ENCODE data around the gene TRIM39.
"Not testable (repeated sequence)": the region's sequence is repeated elsewhere in the genome, so short reads cannot be mapped to it uniquely, and the experiment has no call there.

The TRIM39 gene

DNA sequence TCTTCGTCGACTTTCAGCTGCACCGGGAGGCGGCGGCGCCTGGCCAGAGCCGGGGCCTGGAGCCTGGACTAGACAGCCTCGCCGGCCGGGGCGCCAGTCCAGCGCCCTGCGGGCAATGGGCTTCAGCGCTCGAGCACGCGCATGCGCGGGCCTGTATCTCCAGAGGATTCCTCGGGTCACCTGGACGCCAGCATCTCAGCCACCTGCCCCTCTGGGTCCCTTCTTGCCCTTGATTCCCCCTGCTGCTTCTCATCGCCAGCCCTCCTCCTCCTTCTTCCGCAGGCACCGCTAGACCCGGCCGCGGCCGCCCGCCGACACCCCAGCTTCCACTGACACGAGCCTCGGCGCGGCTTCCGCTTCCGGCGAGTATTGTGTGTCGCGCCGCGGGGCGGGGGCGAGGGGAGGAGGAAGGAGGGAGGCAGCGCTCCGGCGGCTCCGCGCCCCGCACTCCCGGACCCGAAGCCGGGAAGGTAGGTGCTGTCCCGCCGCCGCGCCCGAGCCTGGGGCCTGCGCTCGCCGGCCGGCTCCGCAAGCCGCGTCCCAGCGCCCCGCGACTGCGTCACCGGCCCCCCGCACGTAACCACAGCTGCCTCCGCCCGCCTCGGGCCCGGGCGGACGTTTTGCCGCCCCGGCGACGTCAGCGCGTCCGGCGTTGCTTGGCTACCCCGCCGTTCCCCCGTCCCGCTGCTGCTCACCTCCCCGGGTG lies at the start of gene TRIM39:
TSS of gene TRIM39 (plus strand) at position 402 of the 706 bp plus-strand sequence. CDS start 2,391 bp downstream, outside the sequence.
- DNase-seq, result peak; percentile 89

DNA sequence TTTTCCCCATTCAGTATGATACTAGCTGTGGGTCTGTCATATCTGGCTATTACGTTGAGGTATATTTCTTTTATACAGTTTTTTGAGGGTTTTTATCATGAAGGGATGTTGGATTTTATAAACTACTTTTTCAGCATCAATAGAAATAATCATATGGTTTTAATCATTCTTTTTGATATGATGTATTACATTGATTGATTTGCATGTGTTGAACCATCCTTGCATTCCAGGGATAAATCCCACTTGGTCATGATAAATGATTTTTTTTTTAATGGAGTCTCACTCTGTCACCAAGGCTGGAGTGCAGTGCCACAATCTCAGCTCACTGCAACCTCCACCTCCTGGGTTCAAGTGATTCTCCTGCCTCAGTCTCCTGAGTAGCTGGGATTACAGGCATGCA lies 45.7 kb upstream of the TRIM39 start:
- DNase-seq, result not testable (repeated sequence)

DNA sequence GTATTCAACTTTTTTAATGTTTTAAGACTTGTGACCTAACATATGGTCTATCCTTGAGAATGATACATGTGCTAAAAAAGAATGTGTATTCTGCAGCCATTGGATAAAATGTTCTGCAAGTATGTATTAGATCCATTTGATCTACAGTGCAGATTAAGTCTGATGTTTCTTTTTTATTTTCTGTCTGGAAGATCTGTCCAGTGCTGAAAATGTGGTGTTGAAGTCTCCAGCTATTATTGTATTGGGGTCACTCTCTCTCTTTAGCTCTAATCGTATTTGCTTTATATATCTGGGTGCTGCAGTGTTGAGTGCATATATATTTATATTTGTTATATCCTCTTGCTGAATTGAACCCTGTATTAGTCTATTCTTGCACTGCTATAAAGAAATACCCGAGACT lies 44.2 kb upstream of the TRIM39 start:
- DNase-seq, result no peak

DNA sequence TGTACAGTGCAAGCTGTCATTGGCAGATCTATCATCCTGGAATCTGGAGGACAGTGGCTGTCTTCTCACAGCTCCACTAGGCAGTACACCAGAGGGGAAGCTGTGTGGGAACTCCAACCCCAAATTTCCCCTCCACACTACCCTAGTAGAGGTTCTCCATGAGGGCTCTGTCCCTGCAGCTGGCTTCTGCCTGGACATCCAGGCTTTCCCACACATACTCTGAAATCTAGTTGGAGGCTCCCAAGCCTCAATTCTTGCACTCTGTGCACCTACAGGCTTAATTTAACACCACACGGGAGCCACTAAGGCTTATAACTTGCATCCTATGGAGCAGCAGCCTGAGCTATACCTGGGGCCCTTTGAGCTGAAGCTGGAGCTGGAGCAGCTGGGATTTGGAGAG lies 43.0 kb upstream of the TRIM39 start:
- DNase-seq, result no peak

DNA sequence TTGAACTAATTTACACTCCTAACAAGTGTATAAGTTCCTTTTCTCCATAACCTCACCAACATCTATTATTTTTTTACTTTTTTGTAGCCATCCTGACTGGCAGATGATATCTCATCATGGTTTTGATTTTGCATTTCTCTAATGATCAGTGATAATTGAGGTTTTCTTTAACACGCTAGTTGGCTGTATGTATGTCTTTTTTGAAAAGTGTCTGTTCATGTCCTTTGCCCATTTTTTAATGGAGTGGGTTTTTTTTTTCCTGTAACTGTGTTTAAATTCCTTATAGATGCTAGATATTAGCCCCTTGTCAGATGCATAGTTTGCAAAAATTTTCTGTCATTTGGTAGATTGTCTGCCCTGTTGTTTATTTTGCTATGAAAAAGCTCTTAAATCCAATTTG lies 39.6 kb upstream of the TRIM39 start:
- no peak for DNase-seq

DNA sequence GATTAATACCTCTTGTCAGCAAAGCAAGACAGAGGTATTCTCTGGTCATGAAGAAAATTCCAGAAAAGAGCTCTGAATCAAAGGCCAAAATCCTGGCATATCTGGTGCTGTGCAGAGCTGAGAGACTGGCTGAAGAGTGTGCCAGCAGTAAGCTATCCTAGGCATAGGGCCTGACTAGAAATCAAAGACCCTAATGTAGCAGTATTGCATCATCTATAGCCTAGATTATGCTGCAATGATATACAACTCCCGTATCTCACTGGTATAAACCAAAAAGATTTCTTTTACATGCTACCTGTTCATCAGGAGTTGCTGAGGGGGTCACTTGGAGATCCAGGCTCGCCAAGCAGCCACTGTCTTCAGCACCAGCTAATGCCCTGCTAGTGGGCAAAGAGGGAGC lies 30.9 kb upstream of the TRIM39 start:
- DNase-seq, result no peak

DNA sequence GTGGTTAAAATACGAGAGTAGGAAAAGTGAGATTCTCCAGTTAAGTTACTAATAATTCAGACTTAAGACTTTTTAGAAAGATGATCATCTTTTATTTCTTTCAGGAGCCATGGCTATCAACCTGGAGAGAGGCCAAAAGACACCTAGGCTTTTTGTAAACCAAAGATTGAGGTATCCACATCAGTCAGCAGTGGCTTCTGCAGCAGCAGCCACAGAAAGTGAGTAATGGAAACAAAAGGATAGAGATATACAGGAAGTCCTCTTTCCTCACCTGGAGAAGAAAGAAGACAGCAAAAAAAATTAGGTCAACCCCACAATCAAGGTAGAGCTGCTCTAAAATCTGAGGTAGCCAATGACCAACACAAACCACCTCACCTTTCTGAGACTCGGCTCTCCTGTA lies 22.7 kb upstream of the TRIM39 start:
- DNase-seq, result no peak

DNA sequence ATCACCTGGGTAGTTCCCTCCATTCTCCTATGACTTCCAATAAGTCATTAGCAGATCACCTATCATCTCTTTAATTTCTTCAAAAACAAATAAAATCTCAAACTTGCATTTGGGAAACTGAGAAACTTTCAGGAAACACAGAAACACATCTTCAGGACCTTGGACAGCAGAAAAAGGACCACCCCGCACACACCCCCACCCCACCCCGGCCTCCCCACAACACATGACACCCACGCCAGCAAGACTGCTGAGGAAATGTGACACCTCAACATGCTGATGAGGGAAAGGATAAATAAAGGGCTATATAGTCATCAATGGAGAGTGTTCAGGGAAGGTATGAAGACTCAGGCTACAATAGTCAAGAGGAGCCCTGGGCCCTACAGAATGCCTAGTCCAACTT lies 15.6 kb upstream of the TRIM39 start:
- no peak for DNase-seq

DNA sequence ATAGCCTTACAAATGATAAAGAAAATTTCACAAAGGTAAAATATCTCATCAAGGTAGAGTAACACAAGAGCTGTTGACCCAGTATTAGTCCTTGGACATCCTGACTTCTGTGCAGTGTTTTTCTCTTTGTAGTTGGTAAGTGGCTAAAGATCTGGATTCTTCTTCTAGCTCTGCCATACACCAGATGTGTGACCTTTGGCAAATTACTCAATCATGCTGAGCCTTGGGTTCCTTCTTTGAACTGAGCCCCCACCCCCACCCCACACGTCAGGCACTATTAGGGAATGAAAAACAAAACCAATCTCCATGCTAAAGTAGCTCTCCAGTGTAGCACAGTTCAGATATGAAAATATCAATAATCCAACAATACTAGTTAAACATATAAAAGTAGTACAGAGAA lies 15.1 kb upstream of the TRIM39 start:
- peak; percentile 64 for DNase-seq

DNA sequence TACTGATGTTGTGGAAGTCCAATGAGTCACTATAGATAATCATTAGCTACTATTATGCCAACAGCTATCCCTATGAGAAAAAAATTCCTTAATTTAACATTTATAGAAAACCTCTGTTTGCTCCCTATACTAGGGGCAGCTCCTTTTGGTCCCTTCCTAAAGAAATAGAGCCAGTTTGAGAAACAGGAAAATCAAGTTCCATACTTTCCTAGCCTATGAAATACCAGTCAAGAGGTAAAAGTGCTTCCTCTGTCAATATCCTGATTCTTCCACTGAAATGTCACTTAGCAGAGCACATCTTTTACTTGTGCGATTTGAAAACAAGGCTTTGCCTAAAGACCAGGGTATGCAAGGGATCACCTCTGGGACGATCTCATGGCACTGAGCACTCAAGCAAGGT lies 14.5 kb upstream of the TRIM39 start:
- DNase-seq, result no peak

DNA sequence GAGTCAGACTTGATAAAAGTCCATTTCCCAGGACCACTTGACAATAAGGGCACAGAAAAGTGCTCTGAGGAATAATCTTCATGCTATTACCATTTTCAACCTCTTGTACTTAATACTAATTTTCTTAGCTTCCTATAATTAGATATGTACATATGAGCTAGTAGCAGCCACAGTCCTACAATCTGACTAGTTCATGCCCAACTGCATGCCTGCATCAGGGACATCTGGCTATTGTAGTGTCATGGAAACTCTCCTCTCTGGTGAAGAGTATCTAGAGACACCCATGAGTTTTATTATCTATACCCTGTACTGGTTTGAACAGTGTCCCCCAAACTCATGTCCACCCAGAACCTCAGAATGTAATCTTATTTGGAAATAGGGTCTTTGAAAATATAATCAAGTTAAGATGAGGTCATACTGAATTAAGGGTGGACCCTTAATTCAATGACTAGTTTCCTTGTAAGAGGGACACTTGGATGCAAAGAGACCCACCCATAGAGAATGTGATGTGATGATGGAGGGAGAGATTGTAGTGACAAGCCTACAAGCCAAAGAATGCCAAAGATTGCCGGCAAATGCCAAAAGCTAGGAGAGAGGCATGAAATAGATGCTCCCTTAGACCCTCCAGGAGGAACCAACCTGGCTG lies 13.9 kb upstream of the TRIM39 start:
- DNase-seq, result no peak

DNA sequence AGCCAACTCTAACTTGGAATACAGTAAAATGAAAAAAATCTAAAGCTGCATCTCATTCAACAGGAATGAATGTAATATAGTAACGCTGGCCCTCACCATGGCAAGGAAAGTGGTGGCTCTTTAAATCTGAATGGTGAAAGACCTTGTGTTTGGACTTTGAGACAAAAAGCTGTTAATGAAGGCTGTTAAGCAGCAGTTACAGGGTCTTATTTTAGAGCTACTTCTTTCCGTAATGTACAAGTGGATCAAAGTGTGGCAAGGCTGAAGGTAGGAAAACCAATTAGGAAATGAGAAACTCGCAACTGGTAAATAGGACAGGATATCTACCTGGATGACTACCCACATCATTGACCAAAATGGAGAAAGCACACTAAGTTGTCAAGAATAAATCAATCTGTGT lies 11.6 kb upstream of the TRIM39 start:
- DNase-seq, result no peak

DNA sequence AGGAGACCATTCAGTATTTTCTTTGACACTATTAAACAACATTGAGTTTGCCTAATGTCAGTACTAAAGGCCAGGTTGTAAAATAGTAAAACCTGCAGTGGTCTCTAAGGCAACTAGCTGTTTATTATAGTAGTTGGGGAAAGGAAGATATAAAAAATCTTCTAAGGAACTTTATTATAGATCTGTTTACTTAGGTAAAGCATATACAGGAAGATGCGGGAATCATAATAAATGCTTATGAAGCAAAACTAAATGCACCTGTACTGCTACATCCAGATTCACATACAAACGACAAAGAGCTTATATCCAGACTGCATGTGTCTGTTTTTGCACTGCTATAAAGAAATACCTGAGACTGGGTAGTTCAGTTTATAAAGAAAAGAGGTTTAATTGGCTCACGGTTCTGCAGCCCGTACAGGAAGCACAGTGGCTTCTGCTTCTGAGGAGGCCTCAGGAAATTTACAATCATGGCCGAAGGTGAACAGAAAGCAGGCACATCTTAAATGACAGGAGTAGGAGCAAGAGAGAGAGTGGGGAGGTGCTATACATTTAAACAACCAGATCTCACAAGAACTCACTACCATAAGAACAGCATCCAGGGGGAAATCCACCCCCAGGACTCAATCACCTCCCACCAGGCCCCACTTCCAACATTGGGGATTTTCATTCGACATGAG lies 8.7 kb upstream of the TRIM39 start:
- DNase-seq, result no peak

DNA sequence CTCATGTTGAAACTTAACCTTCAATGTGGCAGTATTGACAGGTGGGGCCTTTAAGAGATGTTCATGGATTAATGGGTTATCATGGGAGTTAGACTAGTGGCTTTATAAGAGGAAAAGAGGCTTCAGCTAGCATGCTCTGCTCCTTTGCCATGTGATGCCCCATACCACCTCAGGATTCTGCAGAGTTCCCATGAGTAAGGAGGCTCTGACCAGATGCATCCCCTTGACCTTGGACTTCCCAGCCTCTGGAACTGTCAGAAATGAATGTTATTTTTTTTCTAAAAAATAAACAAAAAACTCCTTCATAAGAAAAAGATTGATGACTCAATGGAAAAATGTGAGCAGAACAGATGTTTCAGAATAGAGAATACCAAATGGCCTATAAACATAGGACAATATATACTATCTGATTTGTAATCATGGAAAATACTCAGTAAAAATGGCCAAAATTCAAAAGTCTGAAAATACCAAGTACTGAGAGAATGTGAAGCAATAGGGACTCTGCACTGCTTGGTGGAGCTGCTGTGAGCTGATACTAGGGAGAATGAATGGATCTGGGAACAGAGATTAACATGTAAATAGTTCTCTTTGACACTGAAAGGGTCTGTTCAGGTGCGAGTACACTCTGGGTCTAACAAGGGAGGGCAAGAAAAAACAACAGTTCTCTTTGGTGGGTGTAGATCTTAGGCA lies 7.4 kb upstream of the TRIM39 start:
- DNase-seq, result no peak

DNA sequence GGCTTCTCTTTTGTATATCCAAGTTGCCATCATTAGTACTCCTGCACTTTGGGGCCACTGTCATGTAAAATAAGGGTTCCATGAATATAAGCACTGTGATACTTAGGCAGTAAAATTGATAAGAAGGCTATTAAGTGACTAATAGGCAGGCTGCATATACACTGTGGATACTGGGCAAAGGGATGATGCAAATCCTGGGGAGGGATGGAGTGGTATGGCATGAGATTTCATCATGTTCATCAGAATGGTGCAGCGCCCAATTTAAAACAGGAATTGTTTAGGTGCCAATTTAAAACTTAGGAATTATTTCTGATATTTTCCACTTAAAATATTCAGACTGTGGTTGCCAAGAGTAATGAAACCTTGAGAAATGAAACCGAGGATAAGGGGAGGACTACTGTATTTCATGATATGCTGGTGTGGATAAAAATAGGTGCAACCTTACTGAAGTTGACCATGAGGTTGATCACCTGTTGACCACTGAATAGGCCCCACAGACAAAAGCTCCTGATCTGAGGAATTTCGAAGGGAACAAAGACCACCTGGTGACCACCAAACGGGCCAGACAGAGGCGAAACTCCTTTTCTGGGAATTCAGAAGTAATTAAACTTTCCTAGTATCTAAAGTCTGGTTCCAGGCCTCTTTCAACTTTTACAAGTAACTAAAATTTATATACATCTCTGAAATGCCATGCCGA lies 4.9 kb upstream of the TRIM39 start:
- no peak for DNase-seq

DNA sequence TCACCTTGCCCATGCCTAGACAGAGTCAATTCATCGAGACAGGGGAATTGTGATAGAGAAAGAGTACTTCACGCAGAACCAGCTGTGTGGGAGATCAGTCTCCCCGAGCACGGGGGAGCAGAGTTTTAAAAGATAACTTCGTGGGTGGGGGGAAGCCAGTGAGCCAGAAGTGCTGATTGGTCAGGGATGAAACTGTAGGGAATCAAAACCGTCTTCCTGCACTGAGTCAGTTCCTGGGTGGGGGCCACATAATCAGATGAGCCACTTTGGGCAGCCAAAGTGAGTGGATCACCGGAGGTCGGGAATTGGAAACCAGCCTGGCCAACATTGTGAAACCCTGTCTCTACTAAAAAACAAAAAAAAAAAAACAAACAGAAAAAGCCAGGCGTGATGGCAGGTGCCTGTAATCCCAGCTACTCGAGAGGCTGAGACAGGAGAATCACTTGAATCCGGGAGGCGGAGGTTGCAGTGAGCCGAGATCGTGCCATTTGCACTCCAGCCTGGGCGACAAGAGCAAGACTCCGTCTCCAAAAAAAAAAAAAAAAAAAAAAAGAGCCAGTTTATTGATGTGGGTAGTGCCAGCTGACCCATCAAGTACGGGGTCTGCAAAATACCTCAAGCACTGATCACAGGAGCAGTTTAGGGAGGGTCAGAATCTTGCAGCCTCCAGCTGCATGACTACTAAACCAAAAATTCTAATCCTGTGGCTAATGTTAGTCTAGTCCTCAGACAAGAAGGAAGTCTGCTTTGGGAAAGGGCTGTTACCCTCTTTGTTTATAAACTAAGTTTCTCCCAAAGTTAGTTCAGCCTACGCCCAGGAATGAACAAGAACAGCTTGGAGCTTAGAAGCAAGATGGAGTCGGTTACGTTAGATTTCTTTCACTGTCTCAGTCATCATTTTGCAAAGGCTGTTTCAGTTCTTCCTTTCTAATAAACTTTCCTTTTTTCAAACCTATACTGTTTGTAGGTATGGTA lies 3.9 kb upstream of the TRIM39 start:
- DNase-seq, result no peak

DNA sequence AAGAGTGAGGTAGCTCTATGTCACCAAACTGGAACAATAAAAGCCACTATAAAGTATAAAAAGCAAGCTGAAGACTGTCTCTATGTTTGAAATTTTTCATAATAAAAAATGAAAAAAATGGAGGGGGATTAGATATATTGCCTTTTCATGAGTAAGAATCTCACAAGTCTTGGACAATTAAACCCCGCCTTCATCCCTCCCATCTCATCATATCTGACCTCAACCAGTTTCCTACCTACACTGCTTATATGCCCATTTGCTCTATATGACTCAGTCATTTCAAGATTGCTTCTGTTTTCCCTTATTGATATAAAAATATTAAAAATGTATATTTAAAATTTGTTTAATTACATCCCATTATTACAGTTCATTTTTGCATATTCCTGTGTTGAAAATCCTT lies 2.9 kb upstream of the TRIM39 start:
- DNase-seq, result no peak

DNA sequence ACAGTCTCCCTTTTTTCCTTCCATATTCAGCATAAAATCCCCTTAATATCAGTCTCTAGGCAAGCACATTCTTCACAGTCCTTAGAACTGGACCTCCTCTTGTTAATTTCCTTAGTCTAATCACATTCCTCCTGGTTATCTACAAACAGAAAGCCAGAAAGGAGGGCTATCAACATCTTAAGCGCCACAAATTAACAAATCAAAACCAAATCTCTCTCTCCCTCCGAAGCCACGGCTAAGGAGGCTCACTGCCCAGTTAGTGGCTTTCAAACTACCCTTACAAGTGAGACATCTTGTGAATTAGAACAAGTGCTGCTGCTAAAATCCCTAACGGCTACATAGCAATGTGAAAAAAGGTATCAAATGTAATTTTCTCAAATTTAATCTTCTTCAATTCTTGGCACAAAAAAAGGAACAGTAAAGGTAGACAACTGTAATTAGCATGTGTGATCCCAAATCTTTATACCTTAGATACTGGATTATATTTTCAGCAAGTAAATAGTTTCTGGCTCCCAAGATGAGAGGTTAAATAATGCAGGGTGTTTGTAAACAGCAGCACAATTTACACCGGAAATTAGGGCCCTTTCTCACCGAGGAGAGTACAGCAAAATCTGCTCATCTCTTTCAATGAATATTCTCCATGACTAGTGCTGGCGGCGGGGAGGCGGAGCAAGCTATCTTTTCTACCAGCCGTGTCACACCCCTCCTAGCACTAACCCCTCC lies 1.4 kb upstream of the TRIM39 start:
- DNase-seq, result peak; percentile 56

DNA sequence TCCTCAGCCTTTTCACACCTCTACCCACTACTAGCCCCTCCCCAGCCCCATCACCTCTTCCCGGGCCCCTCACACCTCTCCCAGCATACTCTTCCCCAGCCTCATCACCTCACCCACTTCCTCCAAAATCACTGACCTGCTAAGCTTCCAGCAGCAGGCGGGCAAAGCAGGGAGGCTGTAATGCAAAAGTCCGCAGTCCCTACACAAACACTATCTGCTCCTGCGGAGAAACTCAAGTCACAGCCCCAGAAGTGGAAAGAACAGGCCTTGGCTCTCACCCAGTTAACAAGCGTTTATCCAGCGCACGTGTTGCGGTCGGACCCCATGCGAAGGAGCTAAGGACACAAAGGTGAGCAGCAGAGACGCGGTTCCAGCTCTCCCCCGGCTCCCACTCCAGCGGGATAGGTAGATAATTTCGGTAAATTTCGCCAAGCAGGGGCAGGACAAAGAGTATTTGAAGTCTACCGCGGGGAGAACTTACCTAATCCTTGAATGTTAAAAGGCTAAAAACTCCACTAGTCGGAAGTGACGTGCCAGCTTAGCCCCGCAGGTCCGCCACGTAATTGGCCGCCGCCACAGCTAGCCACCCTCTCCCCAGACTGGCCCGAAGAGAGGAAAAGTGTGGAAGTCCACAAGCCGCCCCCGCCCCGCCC lies 728 bp upstream of the TRIM39 start:
- DNase-seq, result peak; percentile 18

DNA sequence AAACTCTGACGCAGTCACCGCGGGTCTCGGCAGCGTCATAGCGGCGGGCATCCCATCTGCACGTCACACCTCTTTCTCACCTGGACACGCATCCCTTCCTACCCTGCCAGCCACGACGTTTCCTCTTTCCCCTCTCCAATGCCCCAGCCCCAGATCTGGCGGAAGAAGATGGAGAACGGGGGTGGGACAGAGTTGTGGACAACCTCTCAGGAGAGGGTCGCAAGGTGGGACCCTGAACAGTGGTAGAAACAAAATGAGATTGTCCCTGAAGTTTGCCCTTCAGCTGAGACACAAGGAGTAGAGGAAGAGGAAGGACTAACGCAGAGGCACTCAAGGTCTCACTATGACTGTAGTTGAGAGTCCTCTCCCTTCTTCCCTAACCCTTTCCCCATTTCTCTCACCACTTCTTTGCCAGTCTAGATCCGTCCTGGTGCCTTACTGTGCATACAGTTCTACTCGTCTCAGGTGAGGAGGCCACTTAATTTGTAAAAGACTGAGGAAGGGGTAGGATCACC lies 562 bp downstream of the TRIM39 start:
- peak; percentile 32 for DNase-seq
